IPS DF 6.9 (cell line): ENCODE data around the gene INPP4B.

Experiments used
- DNase-seq: peaks from one replicate; pipeline ENCODE4 v3.0.0-alpha.2; 2013; ENCODE audit warnings: low read depth, low spot score
- H3K27ac ChIP-seq: one replicate; pipeline ENCODE4 v1.5.1; 2013; ENCODE audit warnings: low read length, control low read depth
- H3K27me3 ChIP-seq: 2 replicates; pipeline ENCODE4 v1.6.1; 2013; ENCODE audit warnings: mild to moderate bottlenecking, low read length; ENCODE audit not compliant: control insufficient read depth, insufficient read depth
- H3K36me3 ChIP-seq: 2 replicates; pipeline ENCODE4 v1.6.1; 2013; ENCODE audit warnings: low read length; ENCODE audit not compliant: control insufficient read depth, insufficient read depth
- H3K4me1 ChIP-seq: 2 replicates; pipeline ENCODE4 v1.6.1; 2013; ENCODE audit warnings: low read length; ENCODE audit not compliant: control insufficient read depth, insufficient read depth
- H3K4me3 ChIP-seq: 2 replicates; pipeline ENCODE4 v1.5.1; 2013; ENCODE audit warnings: mild to moderate bottlenecking, low read length
- H3K9me3 ChIP-seq: 2 replicates; pipeline ENCODE4 v1.6.1; 2013; ENCODE audit warnings: low read length, inconsistent platforms; ENCODE audit not compliant: control insufficient read depth, insufficient read depth
- WGBS: extraction: QIAGEN DNeasy Blood & Tissue Kit; methylation state at CpG from one replicate; pipeline ENCODE4 v1.1.7; 2013; ENCODE audit warnings: mixed read lengths, missing lambda C conversion rate; ENCODE audit not compliant: insufficient read length, insufficient coverage; 5-methylcytosine and 5-hydroxymethylcytosine counted together

The INPP4B gene

GRCh38 chr4:142637614-142638013 is 208.5 kb downstream of the INPP4B start:
- Histone ChIP-seq H3K4me1 (no peaks in the 10 kb centered on the region), H3K27me3 (no peaks in the 10 kb centered on the region), H3K4me3 (no peak overlapping the region), H3K27ac (no peak overlapping the region), H3K36me3 (no peaks in the 10 kb centered on the region), H3K9me3 (no peaks in the 10 kb centered on the region)
- DNase-seq: no peak
- no CpG with 5 or more reads among the region's 2 CpGs for WGBS

GRCh38 chr4:142631836-142632235 is 214.3 kb downstream of the INPP4B start:
- Histone ChIP-seq H3K4me3 (no peak overlapping the region), H3K4me1 (no peaks in the 10 kb centered on the region), H3K9me3 (no peaks in the 10 kb centered on the region), H3K27me3 (no peaks in the 10 kb centered on the region), H3K27ac (no peak overlapping the region), H3K36me3 (no peaks in the 10 kb centered on the region)
- no CpG with 5 or more reads among the region's 2 CpGs for WGBS
- DNase-seq: no peak

GRCh38 chr4:142615324-142615665 is 230.8 kb downstream of the INPP4B start:
- WGBS: no CpG with 5 or more reads among the region's 2 CpGs
- Histone ChIP-seq H3K9me3 (no peaks in the 10 kb centered on the region), H3K4me1 (no peaks in the 10 kb centered on the region), H3K27me3 (no peaks in the 10 kb centered on the region), H3K27ac (no peak overlapping the region), H3K36me3 (no peaks in the 10 kb centered on the region), H3K4me3 (no peak overlapping the region)
- DNase-seq: no peak

GRCh38 chr4:142614621-142615323 is 231.3 kb downstream of the INPP4B start:
- no peak for DNase-seq
- H3K36me3 ChIP-seq: no peaks in the 10 kb centered on the region
- no peaks in the 10 kb centered on the region for H3K27me3 ChIP-seq
- H3K9me3 ChIP-seq: no peaks in the 10 kb centered on the region
- no peaks in the 10 kb centered on the region for H3K4me1 ChIP-seq
- no peak overlapping the region for H3K4me3 ChIP-seq
- no CpG with 5 or more reads among the region's 2 CpGs for WGBS
- H3K27ac ChIP-seq: no peak overlapping the region

- Histone ChIP-seq H3K27me3 (no peaks in the 10 kb centered on the region), H3K36me3 (no peaks in the 10 kb centered on the region), H3K27ac (no peak overlapping the region), H3K4me3 (no peak overlapping the region), H3K4me1 (no peaks in the 10 kb centered on the region), H3K9me3 (no peaks in the 10 kb centered on the region)
- no peak for DNase-seq
- WGBS: no CpG with 5 or more reads among the region's 1 CpG
Observed at GRCh38 chr4:142607976-142608375, 238.1 kb downstream of the INPP4B start.

- H3K4me3 ChIP-seq: no peak overlapping the region
- WGBS: no CpG with 5 or more reads among the region's 1 CpG
- no peak for DNase-seq
- H3K27ac ChIP-seq: no peak overlapping the region
- H3K36me3 ChIP-seq: no peaks in the 10 kb centered on the region
- H3K9me3 ChIP-seq: no peaks in the 10 kb centered on the region
- no peaks in the 10 kb centered on the region for H3K27me3 ChIP-seq
- H3K4me1 ChIP-seq: no peaks in the 10 kb centered on the region
Observed at GRCh38 chr4:142600952-142601351, 245.1 kb downstream of the INPP4B start.

GRCh38 chr4:142598132-142598531 is 248.0 kb downstream of the INPP4B start:
- no peak overlapping the region for H3K4me3 ChIP-seq
- no peak overlapping the region for H3K27ac ChIP-seq
- no peaks in the 10 kb centered on the region for H3K36me3 ChIP-seq
- no peaks in the 10 kb centered on the region for H3K27me3 ChIP-seq
- H3K4me1 ChIP-seq: no peaks in the 10 kb centered on the region
- DNase-seq: no peak
- no peaks in the 10 kb centered on the region for H3K9me3 ChIP-seq

- no peaks in the 10 kb centered on the region for H3K4me1 ChIP-seq
- H3K27me3 ChIP-seq: no peaks in the 10 kb centered on the region
- WGBS: no CpG with 5 or more reads among the region's 3 CpGs
- no peaks in the 10 kb centered on the region for H3K36me3 ChIP-seq
- H3K9me3 ChIP-seq: no peaks in the 10 kb centered on the region
- DNase-seq: no peak
- H3K4me3 ChIP-seq: no peak overlapping the region
- H3K27ac ChIP-seq: no peak overlapping the region
Observed at GRCh38 chr4:142596595-142596994, 249.5 kb downstream of the INPP4B start.

- H3K9me3 ChIP-seq: no peaks in the 10 kb centered on the region
- H3K27ac ChIP-seq: no peak overlapping the region
- H3K4me3 ChIP-seq: no peak overlapping the region
- H3K36me3 ChIP-seq: no peaks in the 10 kb centered on the region
- DNase-seq: no peak
- H3K27me3 ChIP-seq: no peaks in the 10 kb centered on the region
- no peaks in the 10 kb centered on the region for H3K4me1 ChIP-seq
- WGBS: no CpG with 5 or more reads among the region's 2 CpGs
Observed at GRCh38 chr4:142596121-142596520, 250.0 kb downstream of the INPP4B start.

GRCh38 chr4:142595222-142595871 is 250.8 kb downstream of the INPP4B start:
- H3K4me3 ChIP-seq: no peak overlapping the region
- no peak overlapping the region for H3K27ac ChIP-seq
- no peaks in the 10 kb centered on the region for H3K9me3 ChIP-seq
- no peaks in the 10 kb centered on the region for H3K36me3 ChIP-seq
- DNase-seq: no peak
- no peaks in the 10 kb centered on the region for H3K27me3 ChIP-seq
- no peaks in the 10 kb centered on the region for H3K4me1 ChIP-seq

- DNase-seq: no peak
- no peaks in the 10 kb centered on the region for H3K4me1 ChIP-seq
- H3K9me3 ChIP-seq: no peaks in the 10 kb centered on the region
- no peaks in the 10 kb centered on the region for H3K27me3 ChIP-seq
- H3K36me3 ChIP-seq: no peaks in the 10 kb centered on the region
- H3K4me3 ChIP-seq: no peak overlapping the region
- no CpG with 5 or more reads among the region's 1 CpG for WGBS
- no peak overlapping the region for H3K27ac ChIP-seq
Observed at GRCh38 chr4:142585411-142585810, 260.7 kb downstream of the INPP4B start.
